Subcutaneous abdominal adipose tissue (tissue), 5 donors: ENCODE results near the gene CTBP2.
A peak's percentile ranks its signal among the peaks of the same experiment; 100 is the strongest.

Source experiments
- H3K27ac ChIP-seq: one replicate; pipeline ENCODE4 v1.7.0; 2013; ENCODE audit warnings: low read depth, mild to moderate bottlenecking, inconsistent platforms, low read length, moderate library complexity
- H3K27me3 ChIP-seq, 5 donors: one replicate each; pipeline ENCODE4 v1.7.0; 2013; ENCODE audit warnings: low read length in 5 of 5, inconsistent platforms in 1 of 5; ENCODE audit not compliant: control insufficient read depth in 5 of 5, insufficient read depth in 4 of 5
- H3K36me3 ChIP-seq, 5 donors: one replicate each; pipeline ENCODE4 v1.7.0; 2013; ENCODE audit warnings: low read length in 5 of 5; ENCODE audit not compliant: control insufficient read depth in 5 of 5, insufficient read depth in 5 of 5
- H3K4me1 ChIP-seq, 5 donors: one replicate each; pipeline ENCODE4 v1.7.0; 2013; ENCODE audit warnings: low read length in 5 of 5, mild to moderate bottlenecking in 3 of 5, moderate library complexity in 1 of 5; ENCODE audit not compliant: control insufficient read depth in 5 of 5, insufficient read depth in 5 of 5
- H3K4me3 ChIP-seq, 5 donors: one replicate each; pipeline ENCODE4 v1.7.0; 2013; ENCODE audit warnings: low read length in 5 of 5, low read depth in 1 of 5
- H3K9ac ChIP-seq, 5 donors: one replicate each; pipeline ENCODE4 v1.7.0; 2013; ENCODE audit warnings: low read length in 5 of 5, mild to moderate bottlenecking in 4 of 5, moderate library complexity in 3 of 5
- H3K9me3 ChIP-seq, 5 donors: one replicate each; pipeline ENCODE4 v1.7.0; 2013; ENCODE audit warnings: low read length in 5 of 5; ENCODE audit not compliant: control insufficient read depth in 5 of 5
- donor health status: healthy.
- donor health status: healthy.
- donor health status: healthy.
- donor health status: healthy.
- donor health status: healthy.

The CTBP2 gene

GRCh38 chr10:124943301-124944092 lies 216.9 kb downstream of the CTBP2 start:
- H3K9me3 ChIP-seq: no peaks in the 10 kb centered on the region
- H3K27ac ChIP-seq: no peak overlapping the region
- peak overlapping the region in 1 of 5 donors; percentile 18 for H3K4me3 ChIP-seq
- no peaks in the 10 kb centered on the region for H3K27me3 ChIP-seq
- H3K4me1 ChIP-seq: peaks cover 0 to 43% (median 33%) of the 10 kb centered on the region in 5 donors
- no peak overlapping the region for H3K9ac ChIP-seq
- peaks cover 0 to 5% (median 3%) of the 10 kb centered on the region in 5 donors for H3K36me3 ChIP-seq

- no peaks in the 10 kb centered on the region for H3K27me3 ChIP-seq
- H3K9me3 ChIP-seq: no peaks in the 10 kb centered on the region
- H3K9ac ChIP-seq: no peak overlapping the region
- H3K4me3 ChIP-seq: peak overlapping the region in 1 of 5 donors; percentile 7
- H3K27ac ChIP-seq: no peak overlapping the region
- peaks cover 0 to 5% (median 3%) of the 10 kb centered on the region in 5 donors for H3K36me3 ChIP-seq
- peaks cover 0 to 39% (median 31%) of the 10 kb centered on the region in 5 donors for H3K4me1 ChIP-seq
Observed at GRCh38 chr10:124942317-124943169, 217.8 kb downstream of the CTBP2 start.

GRCh38 chr10:124941823-124942222 lies 218.5 kb downstream of the CTBP2 start, which contains the start of gene ZRANB1:
ZRANB1 (plus strand) TSS chr10:124942123; CDS start chr10:124942494, 371 bp downstream.
- Histone ChIP-seq H3K9me3 (no peaks in the 10 kb centered on the region), H3K36me3 (peaks cover 0 to 5% (median 3%) of the 10 kb centered on the region in 5 donors), H3K4me3 (peak within 1 kb of the TSS in 1 of 5 donors; percentile 7), H3K9ac (no peak within 1 kb of the TSS), H3K27ac (no peak within 1 kb of the TSS), H3K27me3 (no peaks in the 10 kb centered on the region), H3K4me1 (peaks cover 0 to 35% (median 27%) of the 10 kb centered on the region in 5 donors)

- Histone ChIP-seq H3K4me3 (no peak overlapping the region), H3K27me3 (no peaks in the 10 kb centered on the region), H3K9me3 (no peaks in the 10 kb centered on the region), H3K27ac (no peak overlapping the region), H3K9ac (no peak overlapping the region), H3K36me3 (peaks cover 0 to 5% (median 3%) of the 10 kb centered on the region in 5 donors), H3K4me1 (peaks cover 0 to 26% (median 20%) of the 10 kb centered on the region in 5 donors)
Observed at GRCh38 chr10:124939290-124939689, 221.1 kb downstream of the CTBP2 start.

GRCh38 chr10:124936813-124937212 lies 223.6 kb downstream of the CTBP2 start:
- H3K27ac ChIP-seq: no peak overlapping the region
- no peak overlapping the region for H3K4me3 ChIP-seq
- no peaks in the 10 kb centered on the region for H3K27me3 ChIP-seq
- no peaks in the 10 kb centered on the region for H3K36me3 ChIP-seq
- H3K9me3 ChIP-seq: peaks cover 0 to 2% (median 0%) of the 10 kb centered on the region in 5 donors
- H3K9ac ChIP-seq: no peak overlapping the region
- H3K4me1 ChIP-seq: peaks cover 0 to 7% (median 4%) of the 10 kb centered on the region in 5 donors

- H3K27me3 ChIP-seq: no peaks in the 10 kb centered on the region
- no peaks in the 10 kb centered on the region for H3K36me3 ChIP-seq
- H3K9me3 ChIP-seq: peaks cover 0 to 4% (median 0%) of the 10 kb centered on the region in 5 donors
- H3K27ac ChIP-seq: no peak overlapping the region
- H3K9ac ChIP-seq: no peak overlapping the region
- H3K4me3 ChIP-seq: no peak overlapping the region
- peaks cover 0 to 7% (median 4%) of the 10 kb centered on the region in 5 donors for H3K4me1 ChIP-seq
Observed at GRCh38 chr10:124935946-124936345, 224.4 kb downstream of the CTBP2 start.
